ENCODE data around the gene PMFBP1.

PMFBP1 gene

DNA sequence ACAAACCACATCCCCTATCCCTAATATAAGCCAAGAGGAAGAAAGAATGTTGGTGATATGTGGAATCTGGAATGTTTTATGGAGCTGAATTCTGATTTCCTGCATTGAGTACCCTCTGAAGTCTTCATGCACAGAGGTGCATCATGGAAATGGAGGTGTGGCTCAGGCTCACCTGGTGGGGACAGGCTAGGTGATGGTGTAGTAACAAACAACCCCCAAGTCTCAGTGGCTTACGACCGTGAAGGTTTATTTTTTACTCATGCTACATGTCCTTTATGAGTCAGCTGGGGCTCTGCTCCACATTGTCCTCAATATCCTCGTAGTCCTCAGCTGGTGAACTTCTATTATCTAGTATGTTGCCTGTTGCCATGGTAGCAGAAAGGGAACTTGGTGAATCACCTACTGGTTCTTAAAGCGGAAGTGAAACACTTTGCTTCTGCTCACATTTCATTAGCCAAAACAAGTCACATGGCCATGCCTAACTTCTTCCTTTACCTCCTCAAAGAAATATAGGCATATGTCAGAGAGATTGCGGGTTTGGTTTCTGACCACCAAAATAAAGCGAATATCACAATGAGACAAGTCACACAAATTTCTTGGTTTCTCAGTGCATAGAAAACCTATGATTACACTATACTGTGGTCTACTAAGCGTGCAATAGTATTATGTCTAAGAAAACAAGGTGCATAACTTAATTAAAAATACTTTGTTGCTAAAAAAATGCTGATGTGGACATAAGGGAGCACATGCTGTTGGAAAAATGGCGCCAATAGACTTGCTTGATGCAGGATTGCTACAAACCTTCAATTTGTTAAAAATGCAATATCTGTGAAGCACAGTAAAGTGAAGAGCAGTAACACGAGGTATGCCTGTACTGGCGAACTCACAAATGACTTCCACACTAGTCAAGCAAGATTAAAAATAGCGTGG lies at the start of gene PMFBP1:
TSS of gene PMFBP1 (minus strand) at position 51 of the 930 bp plus-strand sequence. CDS start 947 bp downstream, outside the sequence.
- no peak for DNase-seq

DNA sequence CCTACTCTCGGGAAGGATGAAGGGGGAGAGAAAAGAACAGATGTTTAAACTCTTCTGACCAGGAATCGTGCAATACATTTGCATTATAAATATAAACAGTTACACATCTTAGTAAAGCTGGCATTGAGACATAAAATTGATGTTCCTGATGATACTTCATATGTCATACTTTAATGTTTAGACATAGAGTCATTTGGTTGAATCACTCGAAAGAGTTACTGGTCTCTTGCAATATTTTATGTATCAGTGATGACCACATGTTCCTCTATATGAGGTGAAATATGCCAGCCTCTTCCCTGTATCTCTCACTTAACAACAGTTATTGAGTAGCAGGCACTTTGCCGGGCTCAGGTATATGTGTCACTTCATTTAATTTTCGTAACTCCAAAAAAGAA lies 49.7 kb upstream of the PMFBP1 start:
- DNase-seq: no peak

GRCh38 chr16:72220875-72221629 lies 49.1 kb upstream of the PMFBP1 start:
- no peak for DNase-seq

GRCh38 chr16:72219282-72219681 lies 47.3 kb upstream of the PMFBP1 start:
- DNase-seq: no peak

GRCh38 chr16:72216767-72217166 lies 44.8 kb upstream of the PMFBP1 start:
- no peak for DNase-seq

- no peak for DNase-seq
Observed at GRCh38 chr16:72214821-72215220, 42.9 kb upstream of the PMFBP1 start.

- no peak for DNase-seq
Observed at GRCh38 chr16:72211110-72211509, 39.2 kb upstream of the PMFBP1 start.

DNA sequence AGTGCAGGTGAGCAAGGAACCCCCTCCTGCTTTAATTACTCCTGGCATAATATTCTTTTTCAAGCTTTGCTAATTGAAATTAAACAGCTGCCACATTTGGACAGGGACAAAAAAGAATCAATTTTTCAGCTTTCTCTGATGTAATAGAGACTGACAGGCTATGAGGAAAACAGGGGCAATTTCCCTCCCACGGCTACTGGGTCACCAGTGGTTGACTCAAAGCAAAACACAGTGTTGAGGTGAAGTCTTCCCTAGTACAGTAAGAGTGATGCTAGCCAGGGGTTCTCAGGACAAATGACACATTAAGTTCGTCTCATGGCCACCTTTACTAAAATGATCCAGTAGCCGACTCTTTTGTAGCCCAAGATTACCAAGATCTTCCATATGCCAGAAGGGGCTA lies 38.6 kb upstream of the PMFBP1 start:
- no peak for DNase-seq

DNA sequence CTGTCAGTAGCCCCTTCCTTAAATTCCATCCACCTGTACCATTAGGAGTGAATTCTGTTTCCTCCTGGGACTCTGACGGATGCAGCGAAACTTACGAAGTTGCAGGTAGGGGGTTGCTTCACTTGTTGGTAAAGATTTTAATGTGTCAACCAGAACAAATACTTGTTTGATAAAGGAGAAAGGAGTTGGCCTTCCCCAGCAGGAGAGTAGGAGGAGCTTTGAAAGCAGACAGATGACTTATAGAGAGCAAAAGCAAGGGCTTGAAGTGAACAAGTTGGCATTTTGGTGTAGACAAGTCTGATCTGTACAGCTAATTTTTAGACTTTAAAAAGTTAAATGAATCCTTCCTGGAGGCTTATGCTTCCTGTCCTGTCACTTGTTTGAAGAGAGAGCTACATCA lies 38.1 kb upstream of the PMFBP1 start:
- DNase-seq: no peak

DNA sequence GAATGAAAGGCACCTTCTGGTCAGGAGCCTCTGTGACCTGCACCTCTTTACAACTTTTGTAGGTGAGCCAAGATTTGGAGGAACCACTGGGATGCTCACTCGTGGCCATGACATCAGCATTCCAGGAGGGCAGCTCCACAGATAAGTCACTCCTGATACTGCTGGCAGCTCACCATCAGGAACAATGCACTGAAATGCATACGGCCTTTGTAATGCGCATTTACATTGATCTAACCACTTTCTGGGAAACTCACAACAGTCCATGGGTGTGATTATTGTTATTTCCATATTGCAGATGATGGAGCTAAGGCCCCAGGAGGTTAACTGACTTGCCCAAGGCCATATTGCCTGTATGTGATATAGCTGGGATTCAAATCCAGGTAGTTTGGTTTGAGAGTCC lies 34.3 kb upstream of the PMFBP1 start:
- DNase-seq: no peak

DNA sequence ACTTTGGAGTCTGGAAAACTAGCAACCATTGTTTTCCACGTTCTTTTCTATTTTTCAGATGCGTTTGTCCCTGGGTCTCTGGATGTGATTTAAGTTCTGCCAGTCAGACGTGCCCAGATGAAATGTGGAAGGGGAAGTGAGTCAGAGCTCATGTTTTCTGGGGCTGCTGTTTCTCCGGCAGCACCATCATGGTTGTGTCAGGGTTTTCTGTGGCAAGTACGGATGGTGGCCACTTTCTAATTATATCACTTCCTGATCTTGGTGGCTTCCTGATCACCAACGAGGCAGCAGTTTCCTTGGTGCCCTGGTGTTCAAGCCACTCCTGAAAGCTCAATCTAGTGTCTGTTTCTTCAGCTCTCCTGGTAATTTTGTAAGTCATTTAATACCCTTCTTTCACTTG lies 31.4 kb upstream of the PMFBP1 start:
- DNase-seq: no peak

- no peak for DNase-seq
Observed at GRCh38 chr16:72202014-72202413, 30.1 kb upstream of the PMFBP1 start.

- no peak for DNase-seq
Observed at GRCh38 chr16:72201387-72201786, 29.4 kb upstream of the PMFBP1 start.

- no peak for DNase-seq
Observed at GRCh38 chr16:72199761-72200337, 27.9 kb upstream of the PMFBP1 start.

DNA sequence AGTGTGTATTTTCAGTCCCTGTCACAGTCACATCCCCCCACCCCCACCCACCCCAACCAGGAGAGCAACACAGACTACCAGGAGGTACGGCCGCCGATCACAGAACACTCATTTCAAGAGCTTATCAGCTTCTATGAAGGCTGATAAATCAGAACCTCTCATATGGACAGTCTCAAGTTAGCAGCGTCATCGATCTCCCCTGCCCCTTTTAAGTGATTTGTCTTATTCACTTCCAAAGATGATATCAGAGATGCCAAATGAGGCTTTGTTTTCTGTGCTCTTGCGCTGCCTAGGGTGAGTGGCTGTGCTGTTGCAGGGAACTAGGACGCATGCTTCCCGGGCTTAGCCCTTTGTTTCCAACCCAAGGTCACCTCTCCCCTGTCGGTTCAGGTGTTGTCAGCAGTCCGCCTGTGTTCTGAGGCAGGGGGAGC lies 26.8 kb upstream of the PMFBP1 start:
- no peak for DNase-seq

DNA sequence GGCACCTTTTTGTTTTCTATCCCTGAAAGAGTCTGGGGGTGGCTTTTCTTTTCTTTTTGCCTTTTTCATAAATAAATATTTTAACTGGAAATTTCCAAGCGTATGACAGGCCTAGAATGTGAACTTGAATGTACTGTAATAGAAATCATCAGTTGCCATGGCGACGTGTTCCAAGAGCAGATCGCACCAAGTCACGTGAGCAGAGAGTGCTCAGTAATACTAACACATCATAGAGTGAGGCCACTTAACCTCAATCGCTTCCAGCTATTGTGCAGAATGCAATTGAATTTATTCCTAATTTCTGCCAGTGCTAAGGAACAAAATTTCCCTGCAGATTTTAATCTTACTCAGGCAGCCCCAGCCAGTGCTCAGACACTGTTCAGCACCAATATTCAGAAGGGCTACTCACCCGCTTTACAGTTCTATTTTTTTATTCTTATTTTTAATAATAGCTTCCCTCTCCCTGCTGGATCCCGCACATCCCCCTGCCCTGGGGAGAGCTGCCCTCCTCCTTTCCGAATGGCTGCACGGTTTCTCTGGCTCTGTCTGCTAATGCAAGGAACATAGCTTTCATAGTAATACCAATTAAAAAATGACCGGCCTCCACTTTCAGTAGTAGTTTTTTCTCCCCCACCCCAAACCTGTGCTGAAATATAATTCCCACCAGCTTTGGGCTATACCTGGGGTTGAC lies 26.2 kb upstream of the PMFBP1 start:
- DNase-seq: no peak

- no peak for DNase-seq
Observed at GRCh38 chr16:72197545-72197944, 25.6 kb upstream of the PMFBP1 start.

DNA sequence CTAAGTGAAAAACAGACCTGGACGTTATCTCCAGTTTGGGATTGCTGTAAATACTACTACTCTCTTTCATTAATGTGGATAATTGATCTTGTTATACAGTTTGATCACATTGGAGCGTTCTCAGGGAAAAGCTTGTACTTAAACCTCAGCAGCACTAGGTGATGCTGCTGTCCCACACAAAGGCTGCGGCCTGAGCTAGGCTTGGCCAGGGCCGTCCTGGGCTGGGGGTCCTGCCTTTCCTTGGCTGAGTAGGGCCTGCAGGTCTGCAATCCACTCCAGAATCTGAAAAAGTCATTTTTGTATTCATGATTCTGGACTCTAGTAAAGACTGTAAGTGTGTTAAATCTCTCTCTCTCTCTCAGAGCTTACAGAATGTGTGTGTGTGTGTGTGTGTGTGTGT lies 23.7 kb upstream of the PMFBP1 start:
- no peak for DNase-seq

- DNase-seq: no peak
Observed at GRCh38 chr16:72191551-72191950, 19.6 kb upstream of the PMFBP1 start.

GRCh38 chr16:72189865-72190371 lies 18.0 kb upstream of the PMFBP1 start:
- no peak for DNase-seq

DNA sequence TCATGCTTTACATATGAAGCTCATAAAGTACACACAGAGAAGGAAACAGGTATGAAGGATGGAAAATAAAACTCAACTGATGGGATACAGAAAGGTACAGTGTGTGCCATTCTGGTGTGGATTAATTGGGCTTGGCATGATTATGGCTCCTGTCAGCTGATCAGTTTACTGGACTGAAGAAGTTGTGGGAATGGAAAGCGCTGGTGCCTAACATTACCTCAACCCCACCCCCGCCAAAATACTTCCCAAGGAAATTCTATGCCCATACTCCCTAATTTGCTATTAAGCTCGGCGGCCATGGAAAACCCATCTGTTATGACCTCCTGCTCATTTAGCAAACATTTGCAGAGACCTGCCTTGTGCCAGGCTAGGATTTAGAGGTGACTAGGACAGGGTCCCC lies 16.6 kb upstream of the PMFBP1 start:
- no peak for DNase-seq

DNA sequence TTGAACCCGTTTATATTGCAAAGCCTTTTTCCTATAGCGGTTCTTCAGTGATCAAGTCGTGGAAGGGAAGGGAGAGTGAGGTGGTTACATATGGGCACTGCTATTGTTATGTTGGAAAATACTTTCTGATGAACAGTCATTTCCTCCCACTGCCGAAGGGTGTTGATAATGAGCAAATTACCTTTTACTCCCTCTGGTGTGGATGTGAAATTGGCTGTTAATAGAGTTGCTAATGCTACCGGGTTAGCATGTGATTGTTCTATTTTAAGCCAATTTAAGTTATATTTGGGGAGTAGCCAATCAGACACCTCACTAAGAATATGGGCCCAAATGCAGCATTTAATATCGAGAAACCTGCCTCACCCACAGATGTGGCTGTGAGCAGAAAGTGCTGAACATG lies 15.6 kb upstream of the PMFBP1 start:
- no peak for DNase-seq

DNA sequence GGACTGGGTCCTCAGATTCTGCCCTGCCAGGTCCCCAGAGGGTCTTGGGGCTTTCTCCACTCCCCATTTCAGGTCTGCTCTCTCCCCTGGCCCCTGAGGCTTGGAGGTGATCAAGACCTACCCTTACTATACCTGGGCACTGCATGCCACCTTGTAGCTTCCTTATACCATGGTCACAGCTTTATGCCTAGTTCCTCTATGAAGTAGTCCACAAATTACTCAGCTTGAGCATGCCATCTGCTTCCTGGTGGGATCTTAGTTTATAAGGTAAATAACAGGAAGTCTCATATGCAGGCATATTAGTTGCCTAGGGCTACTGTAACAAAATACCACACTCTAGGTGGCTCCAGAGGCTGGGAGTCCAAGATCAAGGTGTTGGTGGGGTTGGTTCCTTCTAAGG lies 11.0 kb upstream of the PMFBP1 start:
- no peak for DNase-seq
